GM18526 (cell line): ENCODE measurements around the gene LGALS1.

ENCODE experiments used
- POLR2A ChIP-seq: IDR thresholded peaks from 3 replicates; pipeline ENCODE4 v1.6.1; 2011; ENCODE audit not compliant: insufficient read length; ENCODE audit errors: extremely low read depth

LGALS1 gene

GRCh38 chr22:37672206-37672919 is 3.1 kb upstream of the LGALS1 start:
- no peak for TF ChIP-seq POLR2A

DNA sequence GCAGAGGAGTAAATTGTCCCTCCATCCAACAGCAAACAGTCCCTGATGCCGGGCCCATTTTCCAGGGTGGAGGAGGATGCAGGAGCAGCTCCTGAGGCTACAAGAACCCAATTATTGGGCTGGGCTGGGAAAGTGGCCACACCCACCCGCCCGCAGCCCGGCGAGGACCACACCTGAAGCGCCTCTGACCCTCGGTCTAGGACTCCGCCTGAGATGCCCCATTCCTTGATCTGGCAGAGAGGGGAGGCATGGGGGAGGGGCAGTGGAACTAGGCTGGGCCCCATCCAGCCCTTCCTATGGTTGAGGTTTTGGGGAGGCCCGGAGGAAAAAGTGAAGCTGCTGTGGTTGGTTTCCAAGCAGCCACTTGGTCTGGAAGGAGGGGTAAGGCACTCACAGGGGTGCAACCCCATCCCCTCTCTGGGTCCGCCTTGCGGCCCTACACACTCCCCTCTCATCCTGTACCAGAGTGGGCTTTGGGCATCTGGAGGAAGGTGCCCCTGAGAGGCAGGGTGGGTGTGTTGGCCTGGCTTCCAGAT is 2.4 kb upstream of the LGALS1 start:
- no peak for TF ChIP-seq POLR2A

DNA sequence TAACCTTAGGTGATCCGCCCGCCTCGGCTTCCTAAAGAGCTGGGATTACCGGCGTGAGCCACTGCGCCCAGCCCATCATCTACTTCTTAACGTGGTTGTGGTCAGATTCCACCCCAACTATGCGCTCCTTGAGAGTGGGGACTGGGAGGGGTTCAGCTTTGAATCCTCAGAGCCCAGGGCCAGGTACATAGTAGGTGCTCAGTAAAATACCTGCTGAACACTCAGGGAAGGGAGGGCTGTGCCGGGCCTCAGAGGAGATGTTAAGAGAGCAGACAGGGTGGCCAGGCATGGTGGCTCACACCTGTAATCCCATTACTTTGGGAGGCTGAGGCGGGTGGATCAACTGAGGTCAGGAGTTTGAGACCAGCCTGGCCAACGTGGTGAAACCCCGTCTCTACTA is 1.2 kb upstream of the LGALS1 start:
- no peak for TF ChIP-seq POLR2A

- no peak for TF ChIP-seq POLR2A
Observed at GRCh38 chr22:37675930-37676735, 697 bp downstream of the LGALS1 start.

DNA sequence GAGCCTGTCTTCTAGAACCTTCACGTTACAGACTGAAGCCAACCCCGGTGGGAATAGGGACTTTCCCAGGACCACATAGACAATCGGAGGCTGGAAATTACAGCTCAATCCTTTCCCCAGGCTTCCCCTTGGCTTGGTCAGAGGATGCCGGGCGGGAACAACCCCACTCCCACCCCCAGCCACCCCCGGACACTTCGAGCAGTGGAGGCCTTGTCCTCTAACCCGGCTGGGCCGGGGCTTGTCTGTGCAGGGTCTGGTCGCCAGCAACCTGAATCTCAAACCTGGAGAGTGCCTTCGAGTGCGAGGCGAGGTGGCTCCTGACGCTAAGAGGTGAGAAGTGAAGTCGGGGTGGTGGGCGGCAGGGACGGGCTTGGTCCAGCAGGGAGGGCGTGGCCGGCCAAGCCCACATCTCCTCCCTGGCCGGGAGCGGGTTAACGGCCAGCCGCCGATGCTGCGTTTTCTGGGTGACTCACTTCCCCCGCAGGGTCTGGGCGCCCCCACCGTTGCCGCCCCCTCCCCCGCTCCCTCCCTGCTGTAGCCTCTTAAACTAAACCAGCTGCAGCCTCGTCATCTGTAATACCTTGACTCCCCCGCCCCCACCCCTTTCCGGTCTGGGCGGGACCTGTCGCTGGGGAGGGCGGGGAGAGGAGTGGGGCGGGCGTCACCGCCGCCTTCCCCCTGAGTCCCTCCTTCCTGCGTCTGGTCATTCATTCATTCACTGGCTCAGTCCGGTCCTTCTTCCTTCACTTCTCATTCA is 1.5 kb downstream of the LGALS1 start:
- TF ChIP-seq POLR2A, result peak; percentile 57

DNA sequence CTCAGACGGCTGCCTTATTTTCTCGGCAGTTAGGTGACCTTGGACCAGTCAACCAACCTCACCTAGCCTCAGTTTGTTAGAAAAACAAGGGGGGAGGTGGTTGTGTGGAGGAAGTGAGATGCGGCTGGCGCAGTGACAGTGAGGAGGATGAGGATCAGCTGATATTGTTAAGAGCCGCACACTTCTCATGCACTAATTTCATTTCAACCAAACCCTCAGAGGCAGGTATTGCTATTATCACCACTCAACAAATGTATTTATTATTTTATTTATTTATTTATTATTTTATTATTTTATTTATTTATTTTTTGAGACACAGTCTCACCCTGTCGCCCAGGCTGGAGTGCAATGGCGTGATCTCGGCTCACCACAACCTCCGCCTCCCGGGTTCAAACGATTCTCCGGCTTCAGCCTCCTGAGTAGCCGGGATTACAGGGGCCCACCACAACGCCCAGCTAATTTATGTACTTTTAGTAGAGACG is 2.1 kb downstream of the LGALS1 start:
- TF ChIP-seq POLR2A, result no peak

DNA sequence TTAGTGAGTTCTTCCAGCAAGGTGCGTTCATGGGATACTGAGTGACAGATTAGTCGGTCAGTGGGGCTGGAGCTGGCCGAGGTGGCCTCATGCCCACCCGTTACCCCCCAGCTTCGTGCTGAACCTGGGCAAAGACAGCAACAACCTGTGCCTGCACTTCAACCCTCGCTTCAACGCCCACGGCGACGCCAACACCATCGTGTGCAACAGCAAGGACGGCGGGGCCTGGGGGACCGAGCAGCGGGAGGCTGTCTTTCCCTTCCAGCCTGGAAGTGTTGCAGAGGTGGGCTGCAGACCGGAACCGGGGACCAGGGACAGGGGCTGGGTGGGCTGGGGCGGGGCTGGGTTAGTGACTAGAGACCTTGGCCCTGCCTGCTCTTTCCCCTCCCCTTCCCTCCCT is 2.9 kb downstream of the LGALS1 start:
- TF ChIP-seq POLR2A, result no peak

DNA sequence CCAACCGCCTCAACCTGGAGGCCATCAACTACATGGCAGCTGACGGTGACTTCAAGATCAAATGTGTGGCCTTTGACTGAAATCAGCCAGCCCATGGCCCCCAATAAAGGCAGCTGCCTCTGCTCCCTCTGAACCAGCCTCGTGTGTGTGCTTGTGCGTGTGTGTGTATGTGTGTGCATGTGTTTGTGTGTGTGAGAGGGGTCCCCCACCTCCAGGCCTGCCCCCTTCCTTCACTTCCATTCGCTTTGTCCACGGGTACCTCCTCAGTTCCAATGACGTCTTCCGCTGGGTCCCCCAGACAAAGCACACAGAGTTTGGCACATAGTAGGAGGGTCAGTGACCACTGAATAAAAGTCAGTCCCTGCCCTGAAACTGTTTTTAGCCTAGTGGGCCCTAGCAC is 4.2 kb downstream of the LGALS1 start:
- TF ChIP-seq POLR2A, result no peak

- TF ChIP-seq POLR2A, result no peak
Observed at GRCh38 chr22:37680191-37680851, 4.9 kb downstream of the LGALS1 start.

DNA sequence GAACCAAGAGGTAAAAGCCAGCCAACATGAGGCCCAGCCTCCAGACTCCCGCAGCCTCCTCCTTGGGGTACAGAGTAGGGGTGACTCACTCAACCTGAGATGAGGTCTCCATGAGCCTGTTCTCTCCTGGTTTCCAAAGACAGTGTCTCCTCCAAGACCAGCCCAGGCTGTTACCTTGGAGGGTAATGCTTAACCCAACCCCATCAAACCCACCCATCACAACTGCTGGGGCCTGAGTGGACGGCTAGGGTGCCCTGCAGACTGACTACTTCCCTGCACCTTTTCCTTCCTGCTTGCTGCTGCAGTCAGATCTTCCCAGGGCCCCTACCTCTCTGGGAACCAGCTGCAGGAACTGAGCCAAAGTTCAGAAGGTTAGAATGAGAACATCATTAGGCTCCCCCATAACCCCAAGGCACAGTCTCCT is 5.6 kb downstream of the LGALS1 start:
- no peak for TF ChIP-seq POLR2A

GRCh38 chr22:37681556-37682049 is 6.2 kb downstream of the LGALS1 start:
- TF ChIP-seq POLR2A, result no peak

- no peak for TF ChIP-seq POLR2A
Observed at GRCh38 chr22:37684803-37685615, 9.6 kb downstream of the LGALS1 start.

- TF ChIP-seq POLR2A, result peak; percentile 63
Observed at GRCh38 chr22:37686002-37686982, 10.9 kb downstream of the LGALS1 start, which contains the start of gene NOL12. NOL12 (plus strand) TSS chr22:37686343; CDS start chr22:37686393, 50 bp downstream.
